GM23338 (cell line): ENCODE results near the gene ACD.

ENCODE experiments used
- CREB1 ChIP-seq: fragments of 250-450 bp; sonication (Bioruptor Pico); IDR thresholded peaks from 2 replicates; pipeline ENCODE4 v1.5.0; 2020; ENCODE audit warnings: low read depth, mild to moderate bottlenecking, moderate library complexity
- CTCF ChIP-seq, 2 experiments: fragments of 200-600 bp in 1 of 2; sonication (generic) in 1 of 2; conservative IDR thresholded peaks; 2 replicates each; pipeline versions ENCODE4 v1.5.1 to v1.6.1; 2016 to 2017; ENCODE audit warnings: antibody characterized with exemption in 2 of 2, low read depth in 2 of 2, mild to moderate bottlenecking in 2 of 2, moderate library complexity in 1 of 2
- EZH2 ChIP-seq: fragments of 200-600 bp; sonication (generic); IDR thresholded peaks from one replicate; pipeline ENCODE4 v1.8.0; 2017; ENCODE audit warnings: antibody characterized with exemption, mild to moderate bottlenecking, low read depth; ENCODE audit not compliant: unreplicated experiment
- EZH2phosphoT487 ChIP-seq: fragments of 200-600 bp; sonication (generic); IDR thresholded peaks from one replicate; pipeline ENCODE4 v1.8.1; 2018; ENCODE audit warnings: antibody characterized with exemption; ENCODE audit not compliant: unreplicated experiment
- JUNB ChIP-seq: IDR thresholded peaks from one replicate; pipeline ENCODE4 v1.6.1; 2016; ENCODE audit warnings: antibody characterized with exemption; ENCODE audit not compliant: unreplicated experiment
- NANOG ChIP-seq: IDR thresholded peaks from 2 replicates; pipeline ENCODE4 v1.6.1; 2016; ENCODE audit warnings: antibody characterized with exemption, borderline replicate concordance
- POLR2AphosphoS5 ChIP-seq: IDR thresholded peaks from 2 replicates; pipeline ENCODE4 v1.6.1; 2016; ENCODE audit warnings: antibody characterized with exemption, low read depth
- STAT1 ChIP-seq: IDR thresholded peaks from one replicate; pipeline ENCODE4 v1.6.1; 2016; ENCODE audit warnings: antibody characterized with exemption; ENCODE audit not compliant: unreplicated experiment
- ZNF114 ChIP-seq: fragments of 250-450 bp; sonication (Bioruptor Pico); IDR thresholded peaks from 2 replicates; pipeline ENCODE4 v1.5.0; 2020; ENCODE audit warnings: mild to moderate bottlenecking, moderate library complexity
- ZNF331 ChIP-seq: fragments of 250-450 bp; sonication (Bioruptor Pico); IDR thresholded peaks from 2 replicates; pipeline ENCODE4 v1.5.0; 2020; ENCODE audit warnings: low read depth, mild to moderate bottlenecking, moderate library complexity
- TF ChIP-seq, protein P1 (sequence below): IDR thresholded peaks from one replicate; pipeline ENCODE4 v1.6.1; 2018; ENCODE audit warnings: antibody characterized with exemption; ENCODE audit not compliant: unreplicated experiment
- TF ChIP-seq, protein P2 (sequence below): IDR thresholded peaks from 2 replicates; pipeline ENCODE4 v1.6.1; 2016; ENCODE audit warnings: antibody characterized with exemption

- no peak for TF ChIP-seq CTCF (conservative IDR thresholded peaks at IDR 0.05; ENCODE audit: low read depth in 2 of 2)
- no peak for TF ChIP-seq POLR2AphosphoS5
- no peak for TF ChIP-seq EZH2
- TF ChIP-seq CREB1 (CRISPR knock-in tag), result no peak
- TF ChIP-seq ZNF114 (CRISPR knock-in tag), result no peak
- TF ChIP-seq EZH2phosphoT487, result no peak
- TF ChIP-seq, protein P1, sequence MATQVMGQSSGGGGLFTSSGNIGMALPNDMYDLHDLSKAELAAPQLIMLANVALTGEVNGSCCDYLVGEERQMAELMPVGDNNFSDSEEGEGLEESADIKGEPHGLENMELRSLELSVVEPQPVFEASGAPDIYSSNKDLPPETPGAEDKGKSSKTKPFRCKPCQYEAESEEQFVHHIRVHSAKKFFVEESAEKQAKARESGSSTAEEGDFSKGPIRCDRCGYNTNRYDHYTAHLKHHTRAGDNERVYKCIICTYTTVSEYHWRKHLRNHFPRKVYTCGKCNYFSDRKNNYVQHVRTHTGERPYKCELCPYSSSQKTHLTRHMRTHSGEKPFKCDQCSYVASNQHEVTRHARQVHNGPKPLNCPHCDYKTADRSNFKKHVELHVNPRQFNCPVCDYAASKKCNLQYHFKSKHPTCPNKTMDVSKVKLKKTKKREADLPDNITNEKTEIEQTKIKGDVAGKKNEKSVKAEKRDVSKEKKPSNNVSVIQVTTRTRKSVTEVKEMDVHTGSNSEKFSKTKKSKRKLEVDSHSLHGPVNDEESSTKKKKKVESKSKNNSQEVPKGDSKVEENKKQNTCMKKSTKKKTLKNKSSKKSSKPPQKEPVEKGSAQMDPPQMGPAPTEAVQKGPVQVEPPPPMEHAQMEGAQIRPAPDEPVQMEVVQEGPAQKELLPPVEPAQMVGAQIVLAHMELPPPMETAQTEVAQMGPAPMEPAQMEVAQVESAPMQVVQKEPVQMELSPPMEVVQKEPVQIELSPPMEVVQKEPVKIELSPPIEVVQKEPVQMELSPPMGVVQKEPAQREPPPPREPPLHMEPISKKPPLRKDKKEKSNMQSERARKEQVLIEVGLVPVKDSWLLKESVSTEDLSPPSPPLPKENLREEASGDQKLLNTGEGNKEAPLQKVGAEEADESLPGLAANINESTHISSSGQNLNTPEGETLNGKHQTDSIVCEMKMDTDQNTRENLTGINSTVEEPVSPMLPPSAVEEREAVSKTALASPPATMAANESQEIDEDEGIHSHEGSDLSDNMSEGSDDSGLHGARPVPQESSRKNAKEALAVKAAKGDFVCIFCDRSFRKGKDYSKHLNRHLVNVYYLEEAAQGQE, result no peak
- no peak for TF ChIP-seq JUNB
- no peak for TF ChIP-seq NANOG
- no peak for TF ChIP-seq ZNF331 (CRISPR knock-in tag)
- TF ChIP-seq, protein P2, sequence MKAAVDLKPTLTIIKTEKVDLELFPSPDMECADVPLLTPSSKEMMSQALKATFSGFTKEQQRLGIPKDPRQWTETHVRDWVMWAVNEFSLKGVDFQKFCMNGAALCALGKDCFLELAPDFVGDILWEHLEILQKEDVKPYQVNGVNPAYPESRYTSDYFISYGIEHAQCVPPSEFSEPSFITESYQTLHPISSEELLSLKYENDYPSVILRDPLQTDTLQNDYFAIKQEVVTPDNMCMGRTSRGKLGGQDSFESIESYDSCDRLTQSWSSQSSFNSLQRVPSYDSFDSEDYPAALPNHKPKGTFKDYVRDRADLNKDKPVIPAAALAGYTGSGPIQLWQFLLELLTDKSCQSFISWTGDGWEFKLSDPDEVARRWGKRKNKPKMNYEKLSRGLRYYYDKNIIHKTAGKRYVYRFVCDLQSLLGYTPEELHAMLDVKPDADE, result no peak
- TF ChIP-seq STAT1, result no peak
Observed at GRCh38 chr16:67703626-67704025, 43.6 kb upstream of the ACD start.
